ENCODE measurements around the gene UPF2.

Gene UPF2

DNA sequence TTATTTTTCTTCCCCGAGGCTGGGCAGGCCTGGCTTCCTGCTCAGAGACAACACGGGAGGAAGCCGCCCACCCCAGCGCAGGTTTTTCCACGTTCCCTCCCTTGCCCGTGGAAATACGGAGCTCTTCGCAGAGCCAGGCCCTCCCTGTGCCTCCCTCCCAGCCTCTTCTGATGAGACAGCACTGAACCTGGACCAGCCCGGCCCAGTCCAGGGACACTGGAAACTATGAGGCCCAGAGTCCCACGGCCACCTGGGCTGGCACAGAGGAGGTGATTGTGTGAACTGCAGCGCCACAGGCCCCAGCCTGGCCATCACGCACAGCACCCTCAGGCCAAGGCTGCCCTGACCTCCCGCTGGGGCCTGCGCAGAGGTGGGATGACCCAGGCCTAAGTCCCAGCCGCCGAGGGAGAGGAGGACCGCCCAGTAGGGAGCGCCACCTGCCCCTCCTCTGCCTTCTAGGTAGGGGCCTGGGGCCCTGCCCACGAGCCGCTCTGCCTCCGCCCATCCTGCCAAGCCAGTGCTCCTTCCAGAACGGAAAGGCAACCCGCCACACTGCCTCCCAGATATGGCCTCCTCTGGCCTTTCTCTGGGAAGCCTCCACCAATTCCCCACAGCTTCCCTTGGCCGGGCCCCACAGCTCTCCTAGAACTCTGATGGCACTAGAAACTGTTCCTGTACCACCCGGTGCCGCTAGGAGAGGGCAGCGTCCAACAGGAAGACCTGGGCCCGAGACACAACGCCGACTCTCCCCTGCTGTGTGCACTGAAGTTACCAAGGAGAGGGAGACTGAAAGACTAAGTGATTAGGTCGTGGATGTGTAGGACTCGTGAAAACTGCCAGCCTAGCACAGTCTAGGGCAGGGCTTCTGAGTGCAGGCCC is 162.2 kb downstream of the UPF2 start:
- TF ChIP-seq, protein P1, sequence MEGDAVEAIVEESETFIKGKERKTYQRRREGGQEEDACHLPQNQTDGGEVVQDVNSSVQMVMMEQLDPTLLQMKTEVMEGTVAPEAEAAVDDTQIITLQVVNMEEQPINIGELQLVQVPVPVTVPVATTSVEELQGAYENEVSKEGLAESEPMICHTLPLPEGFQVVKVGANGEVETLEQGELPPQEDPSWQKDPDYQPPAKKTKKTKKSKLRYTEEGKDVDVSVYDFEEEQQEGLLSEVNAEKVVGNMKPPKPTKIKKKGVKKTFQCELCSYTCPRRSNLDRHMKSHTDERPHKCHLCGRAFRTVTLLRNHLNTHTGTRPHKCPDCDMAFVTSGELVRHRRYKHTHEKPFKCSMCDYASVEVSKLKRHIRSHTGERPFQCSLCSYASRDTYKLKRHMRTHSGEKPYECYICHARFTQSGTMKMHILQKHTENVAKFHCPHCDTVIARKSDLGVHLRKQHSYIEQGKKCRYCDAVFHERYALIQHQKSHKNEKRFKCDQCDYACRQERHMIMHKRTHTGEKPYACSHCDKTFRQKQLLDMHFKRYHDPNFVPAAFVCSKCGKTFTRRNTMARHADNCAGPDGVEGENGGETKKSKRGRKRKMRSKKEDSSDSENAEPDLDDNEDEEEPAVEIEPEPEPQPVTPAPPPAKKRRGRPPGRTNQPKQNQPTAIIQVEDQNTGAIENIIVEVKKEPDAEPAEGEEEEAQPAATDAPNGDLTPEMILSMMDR (IDR thresholded peaks at IDR 0.05; ENCODE audit: low read depth, low read length, missing control alignments): no peak

DNA sequence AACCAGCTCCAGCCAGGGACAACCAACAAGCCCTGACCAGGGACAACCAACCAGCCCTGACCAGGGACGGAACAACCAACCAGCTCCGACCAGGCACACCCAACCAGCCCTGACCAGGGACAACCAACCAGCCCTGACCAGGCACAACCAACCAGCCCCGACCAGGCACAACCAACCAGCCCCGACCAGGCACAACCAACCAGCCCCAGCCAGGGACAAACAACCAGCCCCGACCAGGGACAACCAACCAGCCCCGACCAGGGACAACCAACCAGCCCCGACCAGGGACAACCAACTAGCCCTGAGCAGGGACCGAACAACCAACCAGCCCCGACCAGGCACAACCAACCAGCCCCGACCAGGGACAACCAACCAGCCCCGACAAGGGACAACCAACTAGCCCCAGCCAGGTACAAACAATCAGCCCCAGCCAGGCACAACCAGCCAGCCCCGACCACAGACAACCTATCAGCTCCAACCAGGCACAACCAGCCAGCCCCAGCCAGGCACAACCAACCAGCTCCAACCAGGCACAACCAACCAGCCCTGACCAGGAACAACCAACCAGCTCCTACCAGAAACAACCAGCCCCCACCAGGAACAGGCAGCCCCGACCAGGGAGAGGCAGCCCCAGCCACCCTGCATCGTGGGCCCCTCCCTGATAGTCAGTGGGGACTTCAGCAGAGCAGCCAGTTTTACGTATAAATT is 163.1 kb downstream of the UPF2 start:
- TF ChIP-seq, protein P1 (IDR thresholded peaks at IDR 0.05; ENCODE audit: low read depth, low read length, missing control alignments): no peak
- no peak overlapping the region for H3K4me3 ChIP-seq (ENCODE audit: low read depth, low read length)
- no peak for DNase-seq (ENCODE audit: low read depth)

More for the DNA sequence above, 162.2 kb downstream of the UPF2 start:
- no peak overlapping the region for H3K4me3 ChIP-seq (ENCODE audit: low read depth, low read length)
- no peak for DNase-seq (ENCODE audit: low read depth)

DNA sequence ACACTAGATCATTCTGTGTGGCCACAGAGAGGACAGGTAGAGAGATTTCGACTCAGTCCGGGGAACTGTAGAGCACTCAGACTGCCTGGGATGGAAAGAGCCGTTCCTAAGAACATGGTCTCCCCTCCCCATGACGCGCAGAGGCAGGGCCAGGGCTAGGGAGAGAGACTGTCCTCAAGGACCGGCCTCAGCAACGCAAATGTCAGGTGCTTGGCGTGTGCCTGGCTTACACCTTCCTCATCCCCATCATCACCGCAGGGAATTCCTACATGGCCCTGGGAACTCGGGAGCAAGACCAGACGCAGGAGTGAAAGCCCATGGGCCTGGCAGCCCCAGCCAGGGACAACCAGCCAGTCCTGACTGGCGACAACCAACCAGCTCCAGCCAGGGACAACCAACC is 163.8 kb downstream of the UPF2 start:
- TF ChIP-seq, protein P1 (IDR thresholded peaks at IDR 0.05; ENCODE audit: low read depth, low read length, missing control alignments): no peak

DNA sequence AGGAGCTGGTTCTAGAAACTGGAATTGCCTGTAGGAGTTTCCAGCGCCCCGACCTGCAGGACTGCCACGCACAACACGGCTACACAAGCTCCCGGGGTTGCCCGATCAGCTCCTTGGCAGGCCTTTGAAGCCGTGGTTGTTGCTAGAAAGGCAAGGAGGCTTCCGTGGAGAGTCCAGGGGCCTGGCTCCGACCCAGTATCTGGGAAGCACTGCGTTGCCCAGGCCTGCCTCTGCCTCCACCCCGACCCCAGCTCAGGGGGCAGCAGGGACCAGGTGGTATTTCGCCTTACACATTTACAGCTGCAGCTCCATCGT is 165.1 kb downstream of the UPF2 start:
- DNase-seq (ENCODE audit: low read depth): no peak
- TF ChIP-seq, protein P1 (IDR thresholded peaks at IDR 0.05; ENCODE audit: low read depth, low read length, missing control alignments): no peak
- H3K4me3 ChIP-seq (ENCODE audit: low read depth, low read length): no peak overlapping the region

More for the DNA sequence above, 163.8 kb downstream of the UPF2 start:
- no peak for DNase-seq (ENCODE audit: low read depth)
- H3K4me3 ChIP-seq (ENCODE audit: low read depth, low read length): no peak overlapping the region

DNA sequence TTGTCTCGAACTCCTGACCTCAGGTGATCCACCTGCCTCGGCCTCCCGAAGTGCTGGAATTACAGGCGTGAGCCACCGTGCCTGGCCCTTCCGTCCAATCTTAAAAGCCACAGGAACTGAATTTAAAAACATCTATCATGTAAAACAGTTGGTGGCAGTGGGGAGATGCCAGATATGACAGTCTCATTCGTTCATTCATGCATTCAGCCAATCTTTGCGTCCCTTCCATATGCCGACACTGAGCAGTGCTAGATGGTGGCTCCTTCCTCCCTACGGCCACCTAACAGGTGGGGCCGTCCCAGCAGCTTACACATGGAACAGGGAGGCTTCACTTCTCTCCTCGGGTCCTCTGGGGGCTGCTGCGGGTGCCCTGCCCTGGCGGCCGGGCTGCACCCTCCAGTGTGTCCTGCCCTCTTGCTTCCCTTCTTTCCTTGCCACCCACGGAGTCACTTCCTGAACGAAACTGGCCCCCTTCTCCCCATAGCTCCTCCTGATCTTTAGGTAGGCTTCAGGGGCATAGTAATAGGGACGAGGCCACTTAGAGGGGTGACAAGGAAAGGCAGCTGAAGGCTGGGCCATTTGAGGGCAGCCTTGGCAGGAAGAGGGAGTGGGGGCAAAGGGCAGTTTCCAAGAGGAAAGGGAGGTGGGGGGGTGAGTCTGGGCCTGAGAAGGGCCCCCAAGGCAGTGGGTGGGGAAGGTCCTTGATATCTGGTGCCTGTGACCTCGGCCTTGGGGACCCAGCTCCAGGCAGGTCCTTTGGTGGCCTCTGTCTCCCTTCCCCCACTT is 165.6 kb downstream of the UPF2 start:
- no peak for DNase-seq (ENCODE audit: low read depth)
- TF ChIP-seq, protein P1 (IDR thresholded peaks at IDR 0.05; ENCODE audit: low read depth, low read length, missing control alignments): no peak
- no peak overlapping the region for H3K4me3 ChIP-seq (ENCODE audit: low read depth, low read length)

DNA sequence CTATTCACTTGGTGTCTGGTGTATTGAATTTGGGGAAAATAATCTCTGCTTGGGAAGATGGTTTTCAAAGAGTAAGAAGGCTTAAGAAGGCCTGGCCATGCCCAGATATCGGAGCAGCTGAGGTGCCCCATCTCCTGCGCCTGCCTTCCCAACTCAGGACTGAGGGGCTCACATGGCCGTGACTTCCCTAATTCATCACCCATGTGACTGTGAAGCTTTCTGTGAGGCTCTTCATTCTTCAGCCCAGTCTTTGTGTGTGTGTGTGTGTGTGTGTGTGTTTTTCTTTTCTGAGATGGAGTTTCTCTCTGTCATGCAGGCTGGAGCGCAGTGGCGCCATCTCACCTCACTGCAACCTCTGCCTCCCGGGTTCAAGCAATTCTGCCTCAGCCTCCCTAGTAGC is 166.3 kb downstream of the UPF2 start:
- no peak overlapping the region for H3K4me3 ChIP-seq (ENCODE audit: low read depth, low read length)
- TF ChIP-seq, protein P1 (IDR thresholded peaks at IDR 0.05; ENCODE audit: low read depth, low read length, missing control alignments): no peak
- DNase-seq (ENCODE audit: low read depth): no peak
